ENCODE results near the gene MGA. TPM values are rescaled to one million over a fixed set of nuclear protein-coding genes. Genes with fewer than 3 reads are reported as not detected.

Gene MGA
- total RNA-seq, 1 donor from 2014 or later: 58.3 TPM

- peaks cover 7% of the 10 kb centered on the region for H3K36me3 Mint-ChIP-seq (ENCODE audit: low read depth)
- H3K27me3 Mint-ChIP-seq: no peaks in the 10 kb centered on the region
- H3K27ac Mint-ChIP-seq: peak overlapping the region; percentile 19
- CTCF ChIA-PET: interaction anchor here (1.9 kb wide), 1 partner anchor 124 kb away, joined by 6 read pairs; no protein-coding TSS in a partner anchor
- no peaks in the 10 kb centered on the region for H3K9me3 Mint-ChIP-seq
- H3K4me1 Mint-ChIP-seq: peaks cover 71% of the 10 kb centered on the region
- ATAC-seq (ENCODE audit: low read depth) (no peak), DNase-seq (no peak)
- no peak overlapping the region for H3K4me3 Mint-ChIP-seq
- POLR2A ChIA-PET: interaction anchor here (0.6 kb wide), 1 partner anchor 350 kb away, joined by 3 read pairs; no protein-coding TSS in a partner anchor
- intact Hi-C loops (cut with micrococcal nuclease): no loop called here
- TF ChIP-seq, protein P1, sequence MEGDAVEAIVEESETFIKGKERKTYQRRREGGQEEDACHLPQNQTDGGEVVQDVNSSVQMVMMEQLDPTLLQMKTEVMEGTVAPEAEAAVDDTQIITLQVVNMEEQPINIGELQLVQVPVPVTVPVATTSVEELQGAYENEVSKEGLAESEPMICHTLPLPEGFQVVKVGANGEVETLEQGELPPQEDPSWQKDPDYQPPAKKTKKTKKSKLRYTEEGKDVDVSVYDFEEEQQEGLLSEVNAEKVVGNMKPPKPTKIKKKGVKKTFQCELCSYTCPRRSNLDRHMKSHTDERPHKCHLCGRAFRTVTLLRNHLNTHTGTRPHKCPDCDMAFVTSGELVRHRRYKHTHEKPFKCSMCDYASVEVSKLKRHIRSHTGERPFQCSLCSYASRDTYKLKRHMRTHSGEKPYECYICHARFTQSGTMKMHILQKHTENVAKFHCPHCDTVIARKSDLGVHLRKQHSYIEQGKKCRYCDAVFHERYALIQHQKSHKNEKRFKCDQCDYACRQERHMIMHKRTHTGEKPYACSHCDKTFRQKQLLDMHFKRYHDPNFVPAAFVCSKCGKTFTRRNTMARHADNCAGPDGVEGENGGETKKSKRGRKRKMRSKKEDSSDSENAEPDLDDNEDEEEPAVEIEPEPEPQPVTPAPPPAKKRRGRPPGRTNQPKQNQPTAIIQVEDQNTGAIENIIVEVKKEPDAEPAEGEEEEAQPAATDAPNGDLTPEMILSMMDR (IDR thresholded peaks at IDR 0.05): no peak
Measured at GRCh38 chr15:41780266-41780665, 120.1 kb downstream of the MGA start.

DNA sequence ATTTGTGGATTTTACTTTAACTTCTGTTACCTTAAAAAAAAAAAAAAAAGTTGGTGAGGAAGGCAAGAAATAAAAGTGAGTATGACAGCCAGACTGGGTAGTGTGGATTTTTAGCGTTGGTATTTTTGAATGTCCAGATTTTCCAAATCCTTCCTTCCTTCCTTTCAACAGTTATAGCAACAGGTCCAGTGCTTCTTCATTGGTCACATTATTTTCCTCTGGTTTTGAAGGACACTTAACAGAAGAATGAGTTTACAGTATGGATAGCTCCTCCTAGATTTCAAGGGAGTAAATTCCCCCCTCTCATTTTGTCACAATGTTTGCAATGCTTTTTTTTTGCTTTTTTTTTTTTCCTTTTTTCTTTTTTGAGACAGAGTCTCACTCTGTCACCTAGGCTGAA is 120.5 kb downstream of the MGA start:
- peaks cover 7% of the 10 kb centered on the region for H3K36me3 Mint-ChIP-seq (ENCODE audit: low read depth)
- H3K4me1 Mint-ChIP-seq: peaks cover 66% of the 10 kb centered on the region
- TF ChIP-seq, protein P1 (IDR thresholded peaks at IDR 0.05): no peak

GRCh38 chr15:41782371-41783282 is 122.4 kb downstream of the MGA start:
- intact Hi-C loops (cut with micrococcal nuclease): loop anchor here (1.0 kb wide), 1 partner anchor 8 kb away; the partner anchor contains the start of gene MAPKBP1
- no peaks in the 10 kb centered on the region for H3K27me3 Mint-ChIP-seq
- ChIA-PET CTCF (interaction anchor here (0.7 to 3.9 kb wide), 5 partner anchors 10 to 299 kb away, joined by 3 to 43 read pairs (median 4); partner anchors contain the start of gene MAPKBP1), POLR2A (interaction anchor here (0.5 to 2.1 kb wide), 5 partner anchors 9 to 349 kb away, joined by 3 to 21 read pairs (median 6); partner anchors contain the start of genes EHD4 and MAPKBP1)
- peak; percentile 99 for ATAC-seq (ENCODE audit: low read depth)
- peaks cover 7% of the 10 kb centered on the region for H3K36me3 Mint-ChIP-seq (ENCODE audit: low read depth)
- peak; percentile 30 for DNase-seq
- TF ChIP-seq, protein P1 (IDR thresholded peaks at IDR 0.05): no peak
- H3K27ac Mint-ChIP-seq: peak overlapping the region; percentile 62
- no peaks in the 10 kb centered on the region for H3K9me3 Mint-ChIP-seq
- peak overlapping the region; percentile 59 for H3K4me3 Mint-ChIP-seq
- peaks cover 54% of the 10 kb centered on the region for H3K4me1 Mint-ChIP-seq

More for the DNA sequence above, 120.5 kb downstream of the MGA start:
- H3K9me3 Mint-ChIP-seq: no peaks in the 10 kb centered on the region
- CTCF ChIA-PET: interaction anchor here (1.9 kb wide), 1 partner anchor 124 kb away, joined by 6 read pairs; no protein-coding TSS in a partner anchor
- ATAC-seq (ENCODE audit: low read depth) (no peak), DNase-seq (no peak)
- POLR2A ChIA-PET: interaction anchor here (0.6 to 0.7 kb wide), 2 partner anchors 75 to 351 kb away, joined by 3 to 8 read pairs; no protein-coding TSS in a partner anchor
- H3K27me3 Mint-ChIP-seq: no peaks in the 10 kb centered on the region
- intact Hi-C loops (cut with micrococcal nuclease): no loop called here
- H3K4me3 Mint-ChIP-seq: no peak overlapping the region
- peak overlapping the region; percentile 24 for H3K27ac Mint-ChIP-seq

DNA sequence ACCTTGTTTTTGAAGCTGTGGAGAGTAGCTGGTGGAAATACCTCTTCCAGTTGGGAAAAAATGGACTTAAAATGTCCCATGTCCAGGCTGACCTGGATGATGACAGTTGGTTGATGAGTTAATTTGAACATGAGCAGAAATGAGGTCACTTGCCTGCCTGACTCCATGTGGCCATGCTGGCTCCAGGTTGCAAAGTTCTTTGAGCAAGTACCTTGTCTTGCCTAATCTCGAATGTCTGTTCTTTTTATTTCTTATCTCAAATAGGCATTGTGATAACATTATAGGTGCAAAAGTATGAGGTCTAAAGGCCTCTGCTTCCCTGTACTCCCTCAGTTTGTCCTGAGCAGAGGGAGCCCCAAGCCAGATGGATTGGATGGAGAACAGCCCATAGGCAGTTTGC is 123.1 kb downstream of the MGA start:
- Mint-ChIP-seq H3K4me3 (peak overlapping the region; percentile 59), H3K27me3 (no peaks in the 10 kb centered on the region), H3K4me1 (peaks cover 51% of the 10 kb centered on the region), H3K36me3 (ENCODE audit: low read depth) (peaks cover 7% of the 10 kb centered on the region), H3K9me3 (no peaks in the 10 kb centered on the region), H3K27ac (peak overlapping the region; percentile 62)
- ChIA-PET POLR2A (interaction anchor here (1.1 to 2.1 kb wide), 3 partner anchors 9 to 190 kb away, joined by 3 to 21 read pairs (median 4); partner anchors contain the start of genes EHD4 and MAPKBP1), CTCF (interaction anchor here (0.7 to 3.9 kb wide), 4 partner anchors 10 to 300 kb away, joined by 3 to 43 read pairs (median 8); partner anchors contain the start of gene MAPKBP1)
- intact Hi-C loops (cut with micrococcal nuclease): loop anchor here (1.0 kb wide), 1 partner anchor 9 kb away; the partner anchor contains the start of gene MAPKBP1
- TF ChIP-seq, protein P1 (IDR thresholded peaks at IDR 0.05): no peak
- no peak for DNase-seq
- ATAC-seq (ENCODE audit: low read depth): no peak
